PC-9 (cell line): ENCODE data around the gene CISD2. TPM values are rescaled to one million over a fixed set of nuclear protein-coding genes. Genes with fewer than 3 reads are reported as not detected.
"Not testable (repeated sequence)": the region's sequence is repeated elsewhere in the genome, so short reads cannot be mapped to it uniquely, and the experiment has no call there.

Source experiments
- BruUV-seq: library from RNA; stranded (reverse); fragments of 400-500 nt; replicated peaks from 2 replicates; lab custom pipeline; 2021; lab: Mats Ljungman, UMichigan
- CTCF ChIA-PET: fragments of 300-600 bp; sonication (Branson Sonifier 250); formaldehyde crosslinking; loops from one replicate; lab custom pipeline; 2022; ENCODE audit warnings: antibody characterized with exemption; lab: Charles Lee
- POLR2A ChIA-PET: fragments of 300-600 bp; sonication (Branson Sonifier 250); formaldehyde crosslinking; loops from one replicate; lab custom pipeline; 2022; ENCODE audit warnings: antibody characterized with exemption; ENCODE audit not compliant: unreplicated experiment; lab: Charles Lee
- DNase-seq, 2 experiments: peaks; one replicate each; pipeline versions ENCODE4 v3.0.0 to v3.0.0-alpha.2; 2015 to 2022; ENCODE audit warnings: mixed read lengths in 1 of 2
- H2AFZ ChIP-seq: fragments of 200-600 bp; sonication (generic); 2 replicates; pipeline ENCODE4 v1.8.1; 2017; ENCODE audit warnings: antibody characterized with exemption
- H3F3A ChIP-seq: fragments of 200-600 bp; sonication (generic); 2 replicates; pipeline ENCODE4 v1.8.1; 2017; ENCODE audit warnings: antibody characterized with exemption, mild to moderate bottlenecking, low read depth; ENCODE audit not compliant: insufficient read depth
- H3K27ac ChIP-seq: fragments of 200-600 bp; sonication (generic); 2 replicates; pipeline ENCODE4 v1.6.1; 2016; ENCODE audit warnings: mixed run types
- H3K27me3 ChIP-seq: fragments of 200-600 bp; sonication (generic); 2 replicates; pipeline ENCODE4 v1.6.1; 2016; ENCODE audit warnings: low read depth, mixed run types; ENCODE audit not compliant: insufficient read depth
- H3K36me3 ChIP-seq: fragments of 200-600 bp; sonication (generic); 2 replicates; pipeline ENCODE4 v1.6.1; 2016; ENCODE audit warnings: low read depth, mixed run types
- H3K4me1 ChIP-seq: fragments of 200-600 bp; sonication (generic); replicated peaks from 2 replicates; pipeline ENCODE4 v1.6.1; 2016; ENCODE audit warnings: mixed run types; ENCODE audit not compliant: insufficient read depth
- H3K4me2 ChIP-seq: fragments of 200-600 bp; sonication (generic); 2 replicates; pipeline ENCODE4 v1.6.1; 2017; ENCODE audit warnings: mixed run types
- H3K4me3 ChIP-seq: fragments of 200-600 bp; sonication (generic); 2 replicates; pipeline ENCODE4 v1.6.1; 2016; ENCODE audit warnings: mixed run types
- H3K79me2 ChIP-seq: fragments of 200-600 bp; sonication (generic); 2 replicates; pipeline ENCODE4 v1.6.1; 2017; ENCODE audit warnings: low read depth, mixed run types
- H3K9me2 ChIP-seq: fragments of 200-600 bp; sonication (generic); 2 replicates; pipeline ENCODE4 v1.8.1; 2017; ENCODE audit warnings: mild to moderate bottlenecking; ENCODE audit not compliant: insufficient read depth
- H3K9me3 ChIP-seq: fragments of 200-600 bp; sonication (generic); 2 replicates; pipeline ENCODE4 v1.8.1; 2016; ENCODE audit warnings: low read depth; ENCODE audit not compliant: insufficient read depth
- H4K20me1 ChIP-seq: fragments of 200-600 bp; sonication (generic); 2 replicates; pipeline ENCODE4 v1.8.1; 2017; ENCODE audit not compliant: insufficient read depth
- EZH2 ChIP-seq: fragments of 200-600 bp; sonication (generic); IDR thresholded peaks from 2 replicates; pipeline ENCODE4 v1.8.0; 2017; ENCODE audit warnings: antibody characterized with exemption, low read depth
- intact Hi-C: fragments of 100-400 bp; cut with micrococcal nuclease; formaldehyde crosslinking; loops from one replicate; pipeline ENCODE4 v1.10.0; 2022; ENCODE audit not compliant: unreplicated experiment
- total RNA-seq: library from RNA; stranded (reverse); gene quantifications from 2 replicates; pipeline ENCODE4 v1.2.3, GENCODE V29; 2021
- TF ChIP-seq, protein P1 (sequence below): fragments of 200-600 bp; sonication (generic); conservative IDR thresholded peaks from 2 replicates; pipeline ENCODE4 v1.6.1; 2017; ENCODE audit warnings: mixed run types, antibody characterized with exemption, mild to moderate bottlenecking, moderate library complexity

Gene CISD2
- total RNA-seq, 1 experiment from 2014 or later: 23.1 TPM

DNA sequence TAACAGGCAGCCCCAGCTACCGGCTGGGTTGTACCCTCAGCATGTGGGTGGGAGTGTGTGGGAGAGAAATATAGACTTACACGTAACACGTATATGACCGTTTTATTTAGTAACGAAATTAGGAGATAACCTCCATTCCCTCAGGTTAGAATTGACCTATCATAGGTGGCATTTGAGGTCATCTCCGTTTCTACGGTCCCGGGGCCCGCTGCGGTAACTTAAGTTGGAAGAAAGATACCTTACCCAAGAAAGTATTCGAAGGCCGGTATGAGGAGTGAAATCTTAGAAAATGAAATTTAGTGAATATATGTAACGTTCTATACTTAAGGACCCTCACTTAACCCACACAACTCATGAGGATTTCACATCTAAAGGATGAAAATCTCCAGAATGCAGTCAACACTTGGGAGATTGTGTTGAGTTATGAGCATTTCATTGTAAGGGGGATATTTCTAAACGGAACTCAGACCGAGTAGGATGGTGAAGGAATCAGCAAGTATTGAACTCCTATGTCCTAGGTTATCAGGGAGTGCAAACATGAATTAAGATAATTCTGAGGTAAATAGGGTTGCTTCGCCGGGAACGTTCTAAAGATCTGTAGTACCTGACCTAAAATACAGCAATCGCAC, 891 bp downstream of the CISD2 start:
- BruUV-seq: no TSS peak
- peak overlapping the region; percentile 89 for H2AFZ ChIP-seq
- peaks cover 15% of the 10 kb centered on the region; the same call in 1 of the 2 replicates for H3F3A ChIP-seq
- no peaks in the 10 kb centered on the region for H3K27me3 ChIP-seq
- H3K9me2 ChIP-seq: no peaks in the 10 kb centered on the region
- H4K20me1 ChIP-seq: no peaks in the 10 kb centered on the region
- TF ChIP-seq EZH2: no peak
- TF ChIP-seq, protein P1, sequence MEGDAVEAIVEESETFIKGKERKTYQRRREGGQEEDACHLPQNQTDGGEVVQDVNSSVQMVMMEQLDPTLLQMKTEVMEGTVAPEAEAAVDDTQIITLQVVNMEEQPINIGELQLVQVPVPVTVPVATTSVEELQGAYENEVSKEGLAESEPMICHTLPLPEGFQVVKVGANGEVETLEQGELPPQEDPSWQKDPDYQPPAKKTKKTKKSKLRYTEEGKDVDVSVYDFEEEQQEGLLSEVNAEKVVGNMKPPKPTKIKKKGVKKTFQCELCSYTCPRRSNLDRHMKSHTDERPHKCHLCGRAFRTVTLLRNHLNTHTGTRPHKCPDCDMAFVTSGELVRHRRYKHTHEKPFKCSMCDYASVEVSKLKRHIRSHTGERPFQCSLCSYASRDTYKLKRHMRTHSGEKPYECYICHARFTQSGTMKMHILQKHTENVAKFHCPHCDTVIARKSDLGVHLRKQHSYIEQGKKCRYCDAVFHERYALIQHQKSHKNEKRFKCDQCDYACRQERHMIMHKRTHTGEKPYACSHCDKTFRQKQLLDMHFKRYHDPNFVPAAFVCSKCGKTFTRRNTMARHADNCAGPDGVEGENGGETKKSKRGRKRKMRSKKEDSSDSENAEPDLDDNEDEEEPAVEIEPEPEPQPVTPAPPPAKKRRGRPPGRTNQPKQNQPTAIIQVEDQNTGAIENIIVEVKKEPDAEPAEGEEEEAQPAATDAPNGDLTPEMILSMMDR: no peak
- POLR2A ChIA-PET: interaction anchor here (0.6 to 1.7 kb wide), 3 partner anchors 21 to 109 kb away, joined by 3 to 21 read pairs (median 4); partner anchors contain the start of genes MANBA and UBE2D3
- CTCF ChIA-PET: no interaction called here
- no peaks in the 10 kb centered on the region for H3K9me3 ChIP-seq
- H3K4me1 ChIP-seq: peaks cover 34% of the 10 kb centered on the region
- DNase-seq: no peak
- H3K36me3 ChIP-seq: no peaks in the 10 kb centered on the region; the same call in 1 of the 2 replicates
- peaks cover 63% of the 10 kb centered on the region for H3K79me2 ChIP-seq
- H3K4me2 ChIP-seq: peak overlapping the region; percentile 96
- peak overlapping the region; percentile 80 for H3K4me3 ChIP-seq
- intact Hi-C loops: loop anchor here (1.0 to 2.0 kb wide), 4 partner anchors 41 to 369 kb away; partner anchors contain the start of genes MANBA and NFKB1
- peak overlapping the region; percentile 94 for H3K27ac ChIP-seq

DNA sequence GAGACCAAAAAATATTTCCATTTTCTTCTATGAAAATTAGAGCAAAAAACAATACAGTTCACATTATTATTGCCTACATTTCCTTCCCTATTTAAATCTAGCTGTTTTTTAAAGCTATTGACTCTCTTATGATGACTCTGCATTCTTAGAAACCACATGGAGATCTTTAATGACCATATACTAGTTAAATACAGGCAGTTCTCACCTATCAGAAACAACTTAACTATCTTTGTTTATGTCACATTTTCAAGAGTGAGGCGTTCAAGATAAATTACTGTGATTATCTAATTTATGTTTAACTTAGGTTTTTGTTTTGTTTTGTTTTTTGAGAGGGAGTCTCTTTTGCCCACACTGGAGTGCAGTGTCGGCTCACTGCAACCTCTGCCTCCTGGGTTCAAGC, 3.0 kb downstream of the CISD2 start:
- POLR2A ChIA-PET: no interaction called here
- no peak overlapping the region for H3K27ac ChIP-seq
- CTCF ChIA-PET: no interaction called here
- peaks cover 32% of the 10 kb centered on the region for H3K4me1 ChIP-seq
- H3K27me3 ChIP-seq: no peaks in the 10 kb centered on the region
- no peak for TF ChIP-seq EZH2
- TF ChIP-seq, protein P1: no peak
- peak overlapping the region; percentile 14; the same call in 1 of the 2 replicates for H3K4me3 ChIP-seq
- BruUV-seq: no TSS peak
- H3K9me3 ChIP-seq: peaks cover 6% of the 10 kb centered on the region; the same call in 1 of the 2 replicates
- no peak for DNase-seq
- H3K36me3 ChIP-seq: peaks cover 10% of the 10 kb centered on the region; the same call in 1 of the 2 replicates
- H4K20me1 ChIP-seq: no peaks in the 10 kb centered on the region
- intact Hi-C loops: no loop called here
- no peak overlapping the region for H2AFZ ChIP-seq
- H3F3A ChIP-seq: peaks cover 15% of the 10 kb centered on the region; the same call in 1 of the 2 replicates
- peak overlapping the region; percentile 96; the same call in 1 of the 2 replicates for H3K4me2 ChIP-seq
- peaks cover 66% of the 10 kb centered on the region for H3K79me2 ChIP-seq
- no peaks in the 10 kb centered on the region for H3K9me2 ChIP-seq

GRCh38 chr4:102877477-102878106, 8.8 kb downstream of the CISD2 start:
- DNase-seq, intact Hi-C loops, H2AFZ ChIP-seq, CTCF ChIA-PET, H3K9me2 ChIP-seq, H3K4me2 ChIP-seq, H3F3A ChIP-seq, H3K9me3 ChIP-seq, H3K27ac ChIP-seq, BruUV-seq, H4K20me1 ChIP-seq, POLR2A ChIA-PET, H3K4me3 ChIP-seq, H3K4me1 ChIP-seq, H3K27me3 ChIP-seq: not testable (repeated sequence)
- Histone ChIP-seq H3K36me3 (peaks cover 10% of the 10 kb centered on the region; the same call in 1 of the 2 replicates), H3K79me2 (peaks cover 23% of the 10 kb centered on the region)

- H3K9me3 ChIP-seq, POLR2A ChIA-PET, H3K4me1 ChIP-seq, DNase-seq, H3K27me3 ChIP-seq, BruUV-seq, H3F3A ChIP-seq, H2AFZ ChIP-seq, H4K20me1 ChIP-seq, CTCF ChIA-PET, intact Hi-C loops, H3K9me2 ChIP-seq, H3K4me3 ChIP-seq, H3K4me2 ChIP-seq, H3K27ac ChIP-seq: not testable (repeated sequence)
- peaks cover 10% of the 10 kb centered on the region; the same call in 1 of the 2 replicates for H3K36me3 ChIP-seq
- peaks cover 15% of the 10 kb centered on the region for H3K79me2 ChIP-seq
These were observed 9.6 kb downstream of the CISD2 start for GRCh38 chr4:102878349-102878748.
